GM12891 (cell line): ENCODE measurements around the gene GPSM1.

Experiments used
- DNase-seq: peaks from one replicate; pipeline ENCODE4 v3.0.0; 2011; ENCODE audit warnings: low spot score; ENCODE audit not compliant: insufficient read length
- FAIRE-seq: peaks from 2 replicates; lab custom pipeline; 2011; peaks lifted over from hg19 to GRCh38; lab: Jason Lieb, UNC
- PAX5 ChIP-seq: IDR thresholded peaks from 2 replicates; pipeline ENCODE4 v1.6.1; 2011; ENCODE audit warnings: low read length, moderate library complexity, mild to moderate bottlenecking; ENCODE audit not compliant: insufficient read depth, severe bottlenecking
- POLR2A ChIP-seq: IDR thresholded peaks from 2 replicates; pipeline ENCODE4 v1.6.1; 2011; ENCODE audit warnings: low read depth, low read length, control low read depth
- POLR2AphosphoS5 ChIP-seq: IDR thresholded peaks from 2 replicates; pipeline ENCODE4 v1.6.1; 2011; ENCODE audit warnings: low read depth, low read length, control low read depth
- POU2F2 ChIP-seq: IDR thresholded peaks from 2 replicates; pipeline ENCODE4 v1.6.1; 2011; ENCODE audit warnings: low read depth, mild to moderate bottlenecking, control low read depth, low read length, moderate library complexity
- SPI1 ChIP-seq: IDR thresholded peaks from 2 replicates; pipeline ENCODE4 v1.6.1; 2011; ENCODE audit warnings: low read depth, low read length, control low read depth
- TAF1 ChIP-seq: IDR thresholded peaks from 2 replicates; pipeline ENCODE4 v1.6.1; 2011; ENCODE audit warnings: low read depth, low read length, control low read depth

GPSM1 gene

DNA sequence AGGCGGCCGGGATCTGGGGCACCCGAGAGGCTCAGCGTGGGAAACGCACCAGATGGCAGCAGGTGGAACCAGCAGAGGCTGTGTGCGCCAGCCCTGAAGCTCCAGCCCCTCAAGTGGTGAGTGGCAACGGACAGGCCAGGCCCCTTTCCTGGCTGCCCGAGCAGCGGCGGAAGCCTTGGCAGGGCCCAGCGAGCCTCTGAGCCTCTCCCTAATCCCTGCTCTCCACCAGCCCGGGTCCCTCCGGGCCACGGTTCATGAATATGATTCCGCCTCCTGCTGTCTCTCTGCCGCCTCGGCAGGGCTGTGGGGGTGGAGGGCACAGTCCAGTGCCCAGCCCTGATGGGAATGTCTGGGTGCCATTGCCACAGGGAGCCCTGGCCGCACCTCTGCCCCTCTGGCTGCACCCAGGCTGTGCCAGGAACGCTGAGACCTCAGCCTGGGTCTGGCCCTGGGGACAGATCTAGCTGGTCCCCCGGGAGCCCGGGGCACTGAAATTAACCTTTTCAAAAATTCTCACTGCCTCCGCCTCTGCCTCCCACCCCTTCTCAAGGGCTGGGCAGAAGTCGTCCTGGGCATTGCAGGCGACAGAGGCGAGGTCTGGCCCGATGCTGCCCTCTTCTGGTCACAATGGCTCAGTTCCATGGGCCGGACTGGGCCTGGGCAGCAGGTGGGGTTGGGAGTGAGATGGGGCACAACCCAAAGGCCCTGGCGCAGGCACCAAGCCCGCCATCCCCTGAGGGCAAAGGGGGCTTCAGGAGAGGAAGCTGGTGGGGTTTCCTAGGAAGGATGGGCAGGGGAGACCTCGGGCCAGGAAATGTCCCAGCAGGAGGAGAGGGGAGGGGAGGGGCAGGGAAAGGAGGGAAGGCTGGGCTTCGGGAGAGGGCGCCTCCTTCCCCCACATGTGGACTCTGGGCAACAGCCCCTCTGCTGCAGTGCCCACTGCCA is 43.8 kb upstream of the GPSM1 start:
- peak; percentile 97 for DNase-seq
- TF ChIP-seq PAX5, result no peak
- TF ChIP-seq POLR2A, result no peak
- TF ChIP-seq POU2F2, result no peak
- no peak for TF ChIP-seq POLR2AphosphoS5
- no peak for TF ChIP-seq SPI1
- TF ChIP-seq TAF1, result no peak
- no peak for FAIRE-seq

DNA sequence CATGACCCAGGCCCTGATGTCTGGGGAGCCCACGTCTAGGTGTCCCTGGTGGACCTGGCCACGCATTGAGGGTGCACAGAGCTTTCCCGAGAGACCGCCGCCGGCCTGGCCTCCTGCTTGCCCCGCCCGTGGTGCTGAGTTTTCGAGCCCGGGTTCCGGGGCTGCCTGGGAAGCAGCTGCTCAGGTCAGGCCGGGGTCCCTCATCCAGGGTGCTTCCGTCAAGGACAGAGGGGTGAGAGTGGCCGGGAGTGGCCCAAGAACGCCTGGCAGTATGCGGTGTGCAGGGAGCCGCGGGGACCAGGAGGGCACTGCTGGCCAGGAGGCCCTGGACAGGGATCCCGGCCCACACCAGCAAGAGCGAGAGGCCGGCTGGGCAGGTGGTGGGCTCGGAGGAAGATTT is 43.0 kb upstream of the GPSM1 start:
- TF ChIP-seq POLR2AphosphoS5 (no peak), SPI1 (no peak), PAX5 (no peak), POLR2A (no peak), POU2F2 (no peak), TAF1 (no peak)
- FAIRE-seq (no peak), DNase-seq (no peak)

DNA sequence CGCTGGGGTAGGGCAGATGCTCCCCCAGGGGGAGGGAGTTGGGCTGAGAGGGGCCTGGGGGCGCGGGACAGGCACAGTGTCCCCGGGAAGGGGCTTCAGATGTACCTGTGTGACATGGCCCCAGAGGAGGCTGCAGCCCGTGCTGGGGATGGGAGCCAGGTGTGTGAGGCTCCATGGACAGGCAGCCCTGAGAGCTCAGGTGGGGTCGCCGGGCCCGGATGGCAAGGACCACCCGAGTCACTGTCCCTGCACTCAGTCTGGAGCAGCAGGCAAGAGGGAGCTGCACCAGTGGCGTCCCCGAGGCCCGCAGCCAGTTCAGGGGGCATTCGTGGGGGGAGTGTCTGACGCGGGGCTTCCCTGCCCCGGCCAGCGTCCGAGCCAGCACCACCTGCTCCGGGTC is 42.4 kb upstream of the GPSM1 start:
- DNase-seq (no peak), FAIRE-seq (no peak)
- no peak for TF ChIP-seq TAF1
- no peak for TF ChIP-seq POU2F2
- TF ChIP-seq POLR2A, result no peak
- TF ChIP-seq SPI1, result no peak

DNA sequence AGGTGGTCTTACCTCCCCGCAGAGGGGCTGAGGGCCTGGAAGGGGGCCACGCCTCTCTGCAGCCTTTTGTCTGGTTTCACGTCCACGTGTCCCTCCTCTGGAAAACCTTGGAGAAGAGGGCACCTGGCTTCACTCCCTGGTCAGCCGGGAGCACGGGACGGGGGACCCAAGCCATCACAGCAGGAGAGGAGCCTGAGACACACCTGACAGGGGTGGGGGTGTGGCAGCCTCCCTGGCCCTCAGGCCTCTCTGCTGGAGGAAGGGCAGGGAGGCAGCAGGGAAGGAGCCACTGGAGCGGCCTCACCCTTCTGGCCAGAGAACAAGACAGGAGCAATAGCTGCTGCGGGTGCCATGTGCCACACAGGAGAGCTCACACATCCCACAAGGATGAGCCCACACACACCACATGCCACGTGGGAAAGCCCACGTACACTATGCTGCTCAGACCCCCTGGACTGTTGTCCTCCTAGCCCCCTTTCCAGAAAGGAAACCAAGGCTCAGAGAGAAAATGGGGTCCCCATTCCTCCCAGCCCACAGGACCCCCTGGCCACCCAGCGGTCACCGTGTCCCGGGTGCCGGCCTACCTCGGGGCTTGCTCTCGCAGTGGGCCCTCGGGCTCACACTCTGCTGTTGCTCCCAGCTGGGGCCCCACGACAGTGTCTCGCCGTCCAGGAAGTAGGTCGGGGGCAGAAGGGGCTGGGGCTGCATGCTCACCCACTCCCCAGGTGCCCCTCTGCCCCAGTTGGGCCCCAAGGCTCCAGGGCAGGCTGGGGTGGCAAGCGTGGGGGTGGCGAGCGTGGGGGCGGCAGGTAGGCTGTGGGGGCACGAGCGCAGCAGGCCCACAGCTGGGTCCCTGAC is 41.6 kb upstream of the GPSM1 start:
- no peak for FAIRE-seq
- DNase-seq, result no peak
- TF ChIP-seq POU2F2 (no peak), POLR2AphosphoS5 (no peak), SPI1 (no peak), POLR2A (no peak), TAF1 (no peak), PAX5 (no peak)

GRCh38 chr9:136286359-136286986 is 40.9 kb upstream of the GPSM1 start:
- TF ChIP-seq POU2F2 (no peak), POLR2AphosphoS5 (no peak), SPI1 (no peak), POLR2A (no peak), TAF1 (no peak), PAX5 (no peak)
- DNase-seq (no peak), FAIRE-seq (no peak)

- TF ChIP-seq POLR2A (no peak), POU2F2 (no peak)
- FAIRE-seq (no peak), DNase-seq (no peak)
Observed at GRCh38 chr9:136286987-136287379, 40.4 kb upstream of the GPSM1 start.

- DNase-seq, result no peak
- FAIRE-seq, result no peak
- no peak for TF ChIP-seq POLR2A
- no peak for TF ChIP-seq TAF1
- no peak for TF ChIP-seq POLR2AphosphoS5
- no peak for TF ChIP-seq SPI1
- TF ChIP-seq POU2F2, result no peak
- no peak for TF ChIP-seq PAX5
Observed at GRCh38 chr9:136287960-136288753, 39.2 kb upstream of the GPSM1 start.

DNA sequence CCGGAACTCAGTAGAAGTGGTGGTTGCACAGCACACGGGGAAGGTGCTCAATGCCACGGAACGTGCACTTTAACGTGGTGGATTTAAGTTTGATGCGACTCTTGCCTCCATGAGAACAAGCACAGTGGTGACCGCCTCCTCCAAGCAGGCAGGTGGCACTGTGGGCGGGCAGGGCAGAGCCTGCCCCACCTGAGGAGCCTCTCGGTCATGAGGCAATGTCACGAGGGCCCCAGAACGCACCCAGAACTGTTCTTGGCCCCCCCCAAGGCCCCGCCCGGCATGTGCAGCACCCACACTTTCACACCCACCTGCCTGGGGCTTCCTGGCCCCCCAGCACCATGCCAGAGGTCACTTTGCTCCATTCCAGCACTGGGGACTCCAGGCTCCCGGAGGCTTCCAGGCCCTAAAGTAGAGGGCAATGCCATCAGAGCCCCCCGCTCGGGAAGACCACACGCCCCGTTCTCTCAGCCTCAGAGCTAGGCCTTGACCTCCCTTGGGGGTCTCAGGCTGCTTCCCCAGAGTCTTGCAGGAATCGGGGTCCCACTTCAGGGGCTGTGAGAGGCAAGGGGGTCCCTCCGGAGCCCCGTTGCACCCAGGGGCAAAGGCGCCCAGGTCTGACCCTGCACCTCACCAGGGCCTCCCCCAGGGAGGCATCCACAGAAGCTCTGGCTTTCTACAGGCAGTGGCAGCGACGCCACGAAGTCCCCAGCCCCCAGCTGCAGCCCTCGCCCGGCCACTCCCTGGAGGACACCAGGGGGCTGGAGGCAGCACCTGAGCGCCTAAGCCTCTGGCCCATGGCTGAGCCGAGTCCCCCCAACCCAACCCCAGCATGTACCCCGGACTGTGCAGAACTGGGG is 37.5 kb upstream of the GPSM1 start:
- no peak for DNase-seq
- TF ChIP-seq PAX5 (no peak), SPI1 (no peak), POLR2A (no peak), POLR2AphosphoS5 (no peak), TAF1 (no peak)

More for the DNA sequence above, 37.5 kb upstream of the GPSM1 start:
- FAIRE-seq, result no peak
